Ascending aorta (tissue), 2 donors: ENCODE measurements around the gene EZR. TPM values are rescaled to one million over a fixed set of nuclear protein-coding genes. Genes with fewer than 3 reads are reported as not detected.

Experiments used
- DNase-seq, 2 donors: peaks; one replicate each; pipeline ENCODE4 v3.0.0-alpha.2; 2019; ENCODE audit warnings: low spot score in 2 of 2
- H3K27ac ChIP-seq, 2 donors: fragments of 200-600 bp; sonication (generic); one replicate each; pipeline ENCODE4 v1.5.1; 2016 to 2017; ENCODE audit warnings: mild to moderate bottlenecking in 1 of 2
- H3K27me3 ChIP-seq: fragments of 200-600 bp; sonication (generic); one replicate; pipeline ENCODE4 v1.5.1; 2017
- H3K36me3 ChIP-seq, 2 donors: fragments of 200-600 bp; sonication (generic); one replicate each; pipeline ENCODE4 v1.5.1; 2016
- H3K4me1 ChIP-seq, 2 donors: fragments of 200-600 bp; sonication (generic); one replicate each; pipeline ENCODE4 v1.5.1; 2016 to 2017; ENCODE audit warnings: mild to moderate bottlenecking in 1 of 2
- H3K4me3 ChIP-seq, 2 donors: fragments of 200-600 bp; sonication (generic); one replicate each; pipeline ENCODE4 v1.5.1; 2016 to 2017; ENCODE audit warnings: mild to moderate bottlenecking in 1 of 2
- H3K9me3 ChIP-seq, 2 donors: fragments of 200-600 bp; sonication (generic); one replicate each; pipeline ENCODE4 v1.5.1; 2016
- CTCF ChIP-seq, 3 experiments: fragments of 200-600 bp in 2 of 3; fragments of 450-650 bp in 1 of 3; sonication (generic) in 2 of 3; IDR thresholded peaks; one replicate each; pipeline ENCODE4 v1.5.1; 2016 to 2019; ENCODE audit warnings: antibody characterized with exemption in 3 of 3, mild to moderate bottlenecking in 1 of 3, moderate library complexity in 1 of 3
- intact Hi-C: fragments of 100-400 bp; cut with DNase I; formaldehyde crosslinking; loops from one replicate; pipeline ENCODE4 v1.15.1; 2023
- total RNA-seq: library from RNA; depleted of rRNA; stranded (reverse); fragments of >200 nt; gene quantifications from one replicate; pipeline ENCODE4 v1.1.0, GENCODE V29; 2016

EZR gene
- total RNA-seq, 1 donor from 2014 or later, result 49.7 TPM

- H3K27me3 ChIP-seq, result no peaks in the 10 kb centered on the region
Observed at GRCh38 chr6:158756977-158757752, 62.0 kb downstream of the EZR start.

GRCh38 chr6:158756126-158756525 is 63.0 kb downstream of the EZR start:
- H3K9me3 ChIP-seq, result no peaks in the 10 kb centered on the region
- H3K4me1 ChIP-seq, result no peaks in the 10 kb centered on the region
- no peak for DNase-seq
- intact Hi-C loops, result no loop called here
- no peaks in the 10 kb centered on the region for H3K36me3 ChIP-seq
- no peaks in the 10 kb centered on the region for H3K27me3 ChIP-seq
- TF ChIP-seq CTCF (IDR thresholded peaks at IDR 0.05), result no peak
- H3K4me3 ChIP-seq, result no peak overlapping the region
- H3K27ac ChIP-seq, result no peak overlapping the region

More at GRCh38 chr6:158756977-158757752, 62.0 kb downstream of the EZR start:
- intact Hi-C loops, result no loop called here
- Histone ChIP-seq H3K4me3 (no peak overlapping the region), H3K36me3 (no peaks in the 10 kb centered on the region), H3K27ac (no peak overlapping the region), H3K4me1 (no peaks in the 10 kb centered on the region), H3K9me3 (no peaks in the 10 kb centered on the region)
- no peak for DNase-seq
- no peak for TF ChIP-seq CTCF (IDR thresholded peaks at IDR 0.05)

- no peak for DNase-seq
Observed at GRCh38 chr6:158755636-158756035, 63.5 kb downstream of the EZR start.

GRCh38 chr6:158754738-158755137 is 64.4 kb downstream of the EZR start:
- no peaks in the 10 kb centered on the region for H3K9me3 ChIP-seq
- TF ChIP-seq CTCF (IDR thresholded peaks at IDR 0.05), result no peak
- H3K4me1 ChIP-seq, result no peaks in the 10 kb centered on the region
- H3K27me3 ChIP-seq, result no peaks in the 10 kb centered on the region
- H3K27ac ChIP-seq, result no peak overlapping the region
- intact Hi-C loops, result no loop called here
- H3K4me3 ChIP-seq, result no peak overlapping the region
- H3K36me3 ChIP-seq, result no peaks in the 10 kb centered on the region
- DNase-seq, result no peak

More at GRCh38 chr6:158755636-158756035, 63.5 kb downstream of the EZR start:
- Histone ChIP-seq H3K27me3 (no peaks in the 10 kb centered on the region), H3K4me1 (no peaks in the 10 kb centered on the region), H3K9me3 (no peaks in the 10 kb centered on the region), H3K27ac (no peak overlapping the region), H3K36me3 (no peaks in the 10 kb centered on the region), H3K4me3 (no peak overlapping the region)
- TF ChIP-seq CTCF (IDR thresholded peaks at IDR 0.05), result no peak
- intact Hi-C loops, result no loop called here

GRCh38 chr6:158753811-158754210 is 65.4 kb downstream of the EZR start:
- no peaks in the 10 kb centered on the region for H3K9me3 ChIP-seq
- no peak for TF ChIP-seq CTCF (IDR thresholded peaks at IDR 0.05)
- H3K27me3 ChIP-seq, result no peaks in the 10 kb centered on the region
- intact Hi-C loops, result no loop called here
- no peaks in the 10 kb centered on the region for H3K36me3 ChIP-seq
- H3K4me3 ChIP-seq, result no peak overlapping the region
- H3K27ac ChIP-seq, result no peak overlapping the region
- no peak for DNase-seq
- H3K4me1 ChIP-seq, result no peaks in the 10 kb centered on the region
